Ramos (cell line): ENCODE data around the gene ILDR1.

ENCODE experiments used
- in situ Hi-C: fragments of 300-500 bp; cut with MboI; formaldehyde crosslinking; loops from one replicate; pipeline ENCODE4 v1.14.3; 2022; ENCODE audit warnings: low sequenced_read_pairs; ENCODE audit not compliant: unreplicated experiment

The ILDR1 gene

DNA sequence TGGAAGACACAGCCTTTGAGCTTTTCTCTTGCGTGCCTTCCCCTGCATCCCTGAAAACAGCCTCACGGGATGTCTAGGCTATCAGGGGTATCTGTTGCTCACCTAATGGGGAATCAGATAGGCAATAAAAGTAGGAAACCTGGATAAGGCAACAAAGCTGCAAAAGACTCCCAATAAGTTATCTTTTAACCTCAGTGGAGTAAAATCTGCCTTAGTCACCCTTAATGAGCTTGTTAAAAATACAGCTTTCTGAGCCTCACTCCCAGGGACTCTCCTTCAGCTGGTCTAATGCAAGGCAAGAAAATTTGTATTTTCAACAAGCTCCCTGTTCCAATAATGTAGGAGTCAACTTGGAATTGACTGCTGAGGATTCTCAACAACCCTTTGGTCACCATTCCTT lies 25.6 kb downstream of the ILDR1 start:
- in situ Hi-C loops = loop anchor here (10.0 kb wide), 1 partner anchor 452 kb away; the partner anchor contains the start of gene POLQ

DNA sequence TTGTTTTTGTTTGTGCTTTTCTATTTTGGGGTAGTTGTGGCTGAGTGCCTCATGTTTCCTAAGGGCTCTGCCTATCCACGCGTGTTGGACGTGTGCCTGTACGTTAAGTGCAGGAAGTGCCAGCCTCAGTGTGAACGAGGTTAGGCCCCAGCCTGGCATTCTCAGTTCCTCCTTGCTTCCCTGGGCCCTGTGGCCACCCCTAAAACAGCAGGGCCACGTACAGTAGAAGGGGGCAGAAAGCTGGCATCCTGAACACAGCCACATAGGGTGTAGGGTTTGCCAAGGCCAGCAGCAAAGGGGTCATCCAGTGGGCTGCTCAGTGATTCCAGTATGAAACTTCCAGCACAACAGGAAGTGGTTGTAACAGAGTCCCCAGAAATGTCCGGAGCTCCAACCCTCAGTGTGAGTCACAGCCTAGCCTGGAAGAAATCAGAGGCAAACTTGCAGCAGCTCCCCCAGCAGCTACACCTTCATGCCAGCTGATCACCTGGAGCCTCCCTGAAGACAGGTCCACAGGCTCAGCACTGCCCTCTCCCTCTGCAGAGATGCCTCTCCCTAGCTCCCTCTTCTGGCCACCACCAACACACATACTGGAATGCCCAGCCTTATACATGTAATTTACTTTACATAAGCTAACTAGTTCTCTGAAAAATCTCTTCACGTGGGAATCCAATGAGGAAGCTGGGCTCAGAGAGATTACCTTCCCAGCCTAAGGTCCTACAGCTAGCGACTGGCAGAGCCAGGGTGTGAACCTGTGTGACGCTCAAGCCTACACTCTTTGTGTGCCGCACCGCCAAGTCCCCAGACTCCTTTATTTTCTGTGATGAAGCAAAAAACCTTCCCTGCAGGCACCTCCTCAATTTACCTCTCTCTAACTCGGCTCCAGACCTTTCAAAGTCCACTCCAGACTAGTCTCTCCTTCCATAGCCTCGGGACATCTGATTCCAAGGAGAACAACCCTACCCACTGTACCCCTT lies 26.6 kb downstream of the ILDR1 start:
- in situ Hi-C loops = loop anchor here (10.0 kb wide), 1 partner anchor 451 kb away; the partner anchor contains the start of gene POLQ

DNA sequence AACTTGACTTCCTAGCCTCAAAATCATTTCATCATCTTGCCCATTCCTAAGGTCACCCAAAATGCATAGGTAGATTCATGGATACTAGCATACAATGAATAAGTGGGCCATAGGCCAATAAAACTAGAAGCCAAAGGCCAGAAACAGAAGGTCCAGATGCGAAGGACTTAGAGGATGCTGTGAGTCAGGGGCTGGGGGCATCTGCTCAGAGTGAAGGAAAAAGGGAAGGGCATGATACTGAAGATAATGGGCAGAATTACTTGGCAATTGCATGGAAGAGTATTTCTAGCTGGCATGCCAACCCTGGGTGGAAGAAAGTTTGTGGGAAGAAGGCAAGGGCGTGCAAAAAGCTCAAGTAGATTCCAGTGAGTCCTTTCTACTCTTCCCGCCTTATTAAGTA lies 27.5 kb downstream of the ILDR1 start:
- in situ Hi-C loops = loop anchor here (10.0 kb wide), 1 partner anchor 450 kb away; the partner anchor contains the start of gene POLQ

DNA sequence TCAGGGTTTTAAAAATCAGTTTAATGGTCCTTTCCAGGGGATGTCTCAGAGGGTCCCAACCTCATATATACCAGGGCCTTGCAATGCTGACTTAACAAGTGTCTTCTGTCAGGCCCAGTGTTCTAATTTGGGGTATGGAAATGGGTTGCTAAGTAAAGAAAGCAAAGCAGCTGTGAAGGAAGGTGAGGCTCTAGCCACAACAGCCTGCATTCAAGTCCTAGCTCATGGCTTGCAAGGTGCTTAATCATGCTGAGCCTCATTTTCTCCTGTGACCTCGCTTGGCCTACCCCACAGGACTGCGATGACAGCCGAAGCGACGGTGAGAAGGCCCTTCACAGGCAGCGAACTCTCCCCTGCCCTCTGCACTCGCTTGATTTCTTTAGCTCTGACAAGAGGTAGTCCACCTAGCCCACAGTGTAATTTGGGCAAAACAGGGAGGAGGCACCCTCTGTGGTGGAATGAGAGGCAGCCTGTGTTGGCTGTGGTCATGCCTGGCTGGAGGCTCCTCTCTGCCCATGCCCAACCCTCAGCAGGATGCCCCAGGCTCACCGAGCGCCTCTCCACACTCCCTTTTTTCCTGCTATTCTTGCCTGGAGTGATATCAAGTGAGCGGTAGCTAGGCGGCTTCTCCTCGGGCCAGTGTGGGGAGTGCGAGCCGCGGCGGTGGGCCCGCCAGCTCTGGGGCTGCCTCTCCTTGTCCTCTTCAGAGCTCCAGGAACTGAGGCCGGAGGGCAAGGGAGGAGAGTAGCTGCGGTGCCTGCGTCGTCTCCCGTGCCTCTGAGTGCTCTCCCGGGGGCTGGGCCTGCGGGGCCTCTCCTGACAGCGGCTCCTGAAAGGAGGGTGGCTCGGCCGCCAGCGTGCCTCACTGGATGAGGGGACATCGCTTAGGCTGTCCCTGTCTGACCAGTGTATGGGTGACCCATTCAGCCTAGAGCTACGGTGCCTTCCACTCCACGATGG lies 29.2 kb downstream of the ILDR1 start:
- in situ Hi-C loops = loop anchor here (10.0 kb wide), 1 partner anchor 448 kb away; the partner anchor contains the start of gene POLQ

DNA sequence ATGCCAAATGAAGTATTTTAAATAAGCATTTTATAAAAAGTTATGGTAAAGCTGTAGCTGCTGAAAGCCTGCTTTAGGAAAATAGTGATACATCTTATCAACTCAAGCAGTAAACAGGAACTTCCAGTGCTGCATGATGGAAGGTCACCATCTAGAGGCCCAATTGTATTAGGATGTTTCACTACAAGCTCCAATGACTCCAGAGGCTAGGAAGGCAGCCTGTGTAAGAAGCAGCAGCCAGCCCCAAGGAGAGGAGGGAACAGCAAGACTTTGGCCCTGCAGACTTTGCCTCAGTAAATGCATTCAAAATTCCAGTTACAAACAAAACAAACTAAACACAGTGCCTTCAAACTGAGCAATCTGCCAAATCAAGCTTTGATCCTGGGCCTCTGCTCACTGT lies 32.1 kb downstream of the ILDR1 start:
- in situ Hi-C loops = loop anchor here (10.0 kb wide), 1 partner anchor 445 kb away; the partner anchor contains the start of gene POLQ

DNA sequence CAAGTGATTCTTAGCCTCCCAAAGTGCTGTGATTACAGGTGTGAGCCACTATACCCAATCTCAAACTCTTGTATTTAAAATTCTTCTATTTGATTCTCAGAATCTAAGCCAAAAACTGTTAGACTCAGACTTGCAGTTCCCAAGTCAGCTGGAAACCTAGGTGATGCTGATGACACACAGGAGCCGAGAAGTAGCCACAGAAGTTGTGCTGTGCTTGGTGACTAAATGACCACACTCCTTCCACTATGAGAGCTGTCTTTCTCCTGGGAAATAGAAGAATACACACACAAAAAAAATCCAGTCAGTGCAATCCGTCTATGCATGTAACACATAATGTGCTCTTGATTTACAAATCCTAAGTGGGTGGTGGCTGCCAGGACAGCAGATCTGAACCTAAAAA lies 33.9 kb downstream of the ILDR1 start:
- in situ Hi-C loops = no loop called here

DNA sequence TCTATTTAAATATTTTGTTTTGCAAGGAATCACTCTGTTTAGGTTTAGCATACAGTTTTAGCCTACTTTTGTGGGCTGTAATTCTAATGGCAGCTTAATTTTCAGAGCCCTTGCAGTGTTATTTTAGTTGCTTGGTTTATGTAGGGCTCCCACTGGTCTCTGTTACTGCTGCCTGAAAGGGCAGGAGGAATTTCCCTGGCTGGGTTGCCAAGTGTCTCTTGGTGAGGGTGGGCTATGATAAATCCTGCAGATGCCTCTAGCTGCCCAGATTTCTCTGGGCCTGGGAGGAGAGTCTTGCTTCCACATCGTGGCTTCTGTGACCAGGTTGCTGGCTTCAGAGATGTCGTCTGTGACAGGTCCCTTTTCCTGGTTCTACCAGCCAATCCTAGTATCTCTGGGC lies 36.2 kb downstream of the ILDR1 start:
- in situ Hi-C loops = no loop called here

DNA sequence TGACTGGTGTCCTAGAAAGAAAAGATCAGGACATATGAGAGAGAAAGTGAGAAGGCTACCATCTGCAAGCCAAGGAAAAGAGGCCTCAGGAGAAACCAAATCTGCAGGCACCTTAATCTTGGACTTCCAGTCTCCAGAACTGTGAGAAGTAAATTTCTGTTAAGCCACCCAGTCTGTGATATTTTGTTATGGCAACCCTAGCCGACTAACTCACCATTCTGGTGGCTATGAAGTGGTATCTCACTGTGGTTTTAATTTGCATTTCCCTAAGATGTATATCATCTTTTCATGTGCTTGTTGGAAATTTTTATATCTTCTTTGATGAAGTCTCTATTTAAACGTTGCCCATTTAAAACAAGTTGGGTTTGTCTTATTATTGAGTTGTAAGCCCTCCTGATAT lies 40.6 kb downstream of the ILDR1 start:
- in situ Hi-C loops = no loop called here

DNA sequence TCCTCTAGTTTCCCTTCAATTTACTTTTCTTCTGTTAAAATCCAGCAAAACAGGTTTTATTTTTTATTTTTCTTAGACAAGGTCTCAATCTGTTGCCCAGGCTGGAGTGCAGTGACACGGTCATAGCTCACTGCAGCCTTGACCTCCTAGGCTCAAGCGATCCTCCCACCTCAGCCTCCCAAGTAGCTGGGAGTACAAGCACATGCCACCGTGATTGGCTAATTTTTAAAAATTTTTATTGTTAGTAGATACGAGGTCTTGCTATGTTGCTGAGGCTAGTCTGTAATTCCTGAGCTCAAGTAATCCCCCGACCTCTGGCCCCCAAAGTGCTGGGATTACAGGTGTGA lies 41.6 kb downstream of the ILDR1 start:
- in situ Hi-C loops = no loop called here

DNA sequence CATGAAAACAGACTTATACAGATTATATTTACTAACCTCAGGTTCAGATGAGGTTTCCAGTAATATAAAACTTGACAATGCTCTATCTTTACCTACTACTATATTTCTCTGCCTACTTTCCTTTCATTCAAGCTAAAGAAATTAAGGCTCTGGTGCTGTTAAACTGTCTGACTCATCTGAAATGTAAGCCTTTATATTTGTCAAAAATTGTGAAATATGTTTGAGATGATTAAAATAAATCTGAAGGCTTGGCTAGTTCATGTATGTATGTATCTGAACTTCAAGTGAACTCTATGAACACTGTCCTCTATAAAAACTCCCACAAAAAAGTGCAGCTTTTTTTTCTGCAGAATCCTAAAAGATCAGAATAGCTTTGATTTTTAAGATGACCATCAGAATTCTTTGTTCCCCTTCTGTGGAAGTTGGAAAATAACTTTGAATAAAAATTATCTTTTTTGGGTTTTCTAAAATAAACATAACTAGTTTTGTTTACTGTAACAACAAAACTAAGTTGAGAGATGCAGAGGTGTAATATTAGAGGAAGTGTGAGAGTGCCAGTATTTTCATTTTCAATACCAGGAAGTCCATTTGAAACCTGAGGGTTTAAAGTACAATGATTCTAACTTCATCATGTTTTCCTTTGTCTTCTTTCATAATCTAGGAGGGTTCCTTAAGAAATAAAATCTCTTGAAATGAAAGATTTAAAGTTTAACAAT lies 42.2 kb downstream of the ILDR1 start:
- in situ Hi-C loops = no loop called here

DNA sequence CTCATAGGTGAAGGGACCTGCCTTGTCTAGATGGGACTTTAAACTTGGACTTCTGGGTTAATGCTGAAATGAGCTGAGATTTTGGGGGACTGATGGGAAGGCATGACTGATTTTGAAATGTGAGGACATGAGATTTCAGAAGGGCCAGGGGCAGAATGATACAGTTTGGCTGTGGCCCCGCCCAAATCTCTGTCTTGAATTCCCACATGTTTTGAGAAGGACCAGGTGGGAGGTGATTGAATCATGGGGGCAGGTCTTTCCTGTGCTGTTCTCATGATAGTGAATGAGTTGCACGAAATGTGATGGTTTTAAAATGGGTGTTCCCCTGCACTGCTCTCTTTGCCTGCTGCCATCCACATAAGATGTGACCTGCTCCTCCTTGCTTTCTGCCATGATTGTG lies 42.8 kb downstream of the ILDR1 start:
- in situ Hi-C loops = no loop called here

DNA sequence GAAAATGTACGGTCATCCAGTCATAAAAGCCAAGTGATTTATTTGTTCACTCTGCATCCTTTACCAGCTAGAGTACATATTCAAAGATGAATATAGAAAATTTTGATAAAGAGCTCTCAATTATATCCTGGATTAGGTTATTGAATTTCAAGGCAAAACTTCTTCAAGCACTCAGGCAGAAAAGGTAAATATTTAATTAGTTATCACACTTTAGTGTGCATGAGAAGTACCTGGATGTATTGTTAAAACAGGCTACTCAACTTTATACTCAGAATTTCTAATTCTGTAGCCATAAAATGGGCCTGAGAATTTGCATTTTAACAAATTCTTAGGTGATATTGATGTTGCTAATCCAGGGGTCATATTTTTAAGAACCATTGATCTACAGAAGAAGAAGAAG lies 45.3 kb downstream of the ILDR1 start:
- in situ Hi-C loops = no loop called here

DNA sequence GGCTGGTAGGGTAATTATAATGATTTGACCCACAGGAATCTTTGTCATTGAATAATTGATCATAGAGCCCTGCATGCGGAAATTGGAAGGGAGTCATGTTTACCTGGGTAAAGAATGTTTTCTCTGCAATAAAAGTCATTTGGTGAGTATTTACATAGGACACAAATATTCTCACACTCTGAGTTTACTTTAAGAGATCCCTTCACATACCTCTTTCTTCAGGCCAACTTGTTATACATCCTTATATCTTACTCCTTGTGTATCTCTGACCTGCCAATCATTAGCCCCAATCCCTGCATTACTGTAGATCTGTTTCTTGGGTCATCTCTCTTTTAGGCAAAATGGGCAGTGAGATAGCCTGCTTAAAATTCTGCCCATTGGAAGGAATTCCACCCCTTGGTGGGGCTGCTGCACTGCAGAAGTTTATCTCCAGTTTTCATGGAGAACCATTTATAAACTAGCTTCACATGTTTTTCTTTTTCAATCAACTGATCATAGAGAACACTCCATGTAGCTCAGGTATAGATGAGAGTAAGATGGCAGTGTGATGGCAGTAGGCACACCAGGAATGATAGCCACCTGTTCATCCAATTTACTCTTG lies 46.2 kb downstream of the ILDR1 start:
- in situ Hi-C loops = no loop called here

DNA sequence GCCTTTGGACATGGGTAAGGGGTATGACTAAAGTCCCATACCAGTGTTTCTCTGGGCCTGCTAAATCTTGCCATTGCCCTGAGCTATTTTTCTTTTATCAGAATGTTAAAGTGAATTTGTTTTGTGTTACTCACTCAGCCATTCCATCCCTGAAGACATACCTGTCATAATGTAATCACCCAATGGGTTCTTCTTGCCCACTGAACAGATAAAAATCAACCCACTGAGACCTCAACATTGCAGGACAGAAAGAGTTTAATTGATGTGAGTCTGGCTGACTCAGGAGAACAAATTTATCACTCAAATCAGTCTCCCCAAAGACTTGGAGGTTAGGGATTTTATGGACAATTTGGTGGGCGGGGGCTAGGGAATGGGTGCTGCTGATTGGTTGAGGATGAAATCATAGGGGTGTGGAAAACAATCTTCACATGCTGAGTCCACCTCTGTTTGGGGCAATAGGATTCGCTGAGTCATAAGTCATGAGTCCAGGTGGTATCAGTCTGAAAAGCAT lies 47.4 kb downstream of the ILDR1 start:
- in situ Hi-C loops = no loop called here

DNA sequence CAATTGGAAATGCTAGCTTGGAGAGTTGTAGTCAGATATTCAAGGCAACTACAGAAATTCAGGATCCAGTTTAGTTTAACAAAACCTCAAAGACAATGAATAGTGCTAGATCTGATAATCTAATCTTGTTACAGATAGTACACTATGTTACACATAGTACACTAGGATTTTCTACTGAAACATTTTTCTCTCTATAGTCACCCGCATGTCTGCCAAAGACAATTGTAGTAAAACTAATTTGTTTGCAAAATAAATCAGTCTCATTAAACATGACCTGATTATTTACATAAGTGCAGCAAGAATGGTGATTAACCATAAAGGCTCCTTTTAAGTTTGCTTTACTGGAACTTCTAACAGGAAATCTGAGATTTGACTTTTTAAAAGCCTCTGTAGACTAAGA lies 52.0 kb downstream of the ILDR1 start:
- in situ Hi-C loops = no loop called here

DNA sequence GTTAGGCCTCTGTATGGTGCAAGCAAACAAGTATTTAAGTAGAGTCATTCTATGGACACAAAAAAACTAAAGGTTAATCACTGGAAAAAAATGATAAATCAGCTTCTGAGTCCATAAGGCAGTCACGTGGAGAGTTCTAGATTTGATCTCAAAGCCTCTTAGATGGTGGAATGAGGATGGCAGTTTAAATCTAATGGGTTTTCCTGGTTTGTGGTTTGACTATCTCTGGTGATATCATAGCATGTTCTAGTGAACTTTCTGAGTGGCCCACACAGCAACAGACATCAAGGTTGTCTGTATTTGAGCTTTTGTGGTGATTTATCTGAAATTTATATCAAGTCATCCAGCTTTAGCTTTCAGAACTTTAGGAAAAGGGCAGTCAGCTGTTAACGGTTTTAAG lies 52.4 kb downstream of the ILDR1 start:
- in situ Hi-C loops = no loop called here

DNA sequence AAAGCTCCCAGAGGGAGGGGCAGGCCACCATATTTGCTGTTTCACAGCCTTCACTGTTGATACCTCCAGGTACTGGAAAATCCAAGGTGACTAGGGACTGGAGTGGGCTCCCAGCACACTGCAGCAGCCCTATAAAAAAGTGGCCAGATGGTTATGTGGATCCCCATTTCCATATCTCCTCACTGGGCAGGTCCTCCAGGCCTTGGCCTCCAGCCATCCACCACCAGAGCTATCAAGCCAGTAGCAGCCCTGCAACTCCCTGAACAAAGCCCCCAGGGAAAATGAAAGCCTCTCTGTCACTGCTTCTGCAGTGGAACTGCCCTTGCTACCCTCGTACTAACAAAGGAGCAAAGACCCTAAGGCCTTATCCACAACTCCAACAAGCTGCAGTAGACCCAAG lies 58.4 kb downstream of the ILDR1 start:
- in situ Hi-C loops = no loop called here

DNA sequence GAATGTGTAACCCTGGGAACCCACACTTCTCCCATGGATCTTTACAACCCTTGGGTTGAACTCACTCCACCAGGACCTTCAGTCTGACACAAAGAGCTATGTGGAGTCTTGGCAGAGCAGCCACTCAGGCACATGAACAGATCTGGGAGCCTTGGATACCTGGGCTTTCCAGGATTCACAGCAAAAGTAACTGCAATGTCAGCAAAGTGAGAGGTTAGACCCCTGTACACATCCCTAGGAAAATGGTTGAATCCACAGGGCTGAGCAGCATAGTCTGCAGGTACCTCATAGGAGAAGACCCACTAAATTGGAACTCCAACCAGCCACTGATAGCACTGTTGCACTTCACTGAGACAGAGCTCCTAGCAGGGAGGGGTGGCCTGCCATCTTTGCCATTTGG lies 59.6 kb downstream of the ILDR1 start:
- in situ Hi-C loops = no loop called here

DNA sequence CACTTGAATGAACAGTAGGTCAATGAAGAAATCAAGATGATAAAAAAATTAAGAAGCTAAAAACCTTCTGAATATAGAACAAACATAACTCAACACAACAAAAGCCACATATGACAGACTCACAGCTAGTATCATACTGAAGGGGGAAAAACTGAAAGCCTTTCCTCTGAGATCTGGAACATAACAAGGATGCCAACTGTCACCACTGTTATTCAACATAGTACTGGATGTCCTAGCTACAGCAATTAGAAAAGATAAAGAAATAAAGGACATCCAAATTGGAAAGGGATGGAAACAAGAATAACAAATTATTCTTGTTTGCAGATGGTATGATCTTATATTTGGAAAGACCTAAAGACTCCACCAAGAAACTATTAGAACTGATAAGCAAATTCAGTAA lies 60.8 kb downstream of the ILDR1 start:
- in situ Hi-C loops = no loop called here

DNA sequence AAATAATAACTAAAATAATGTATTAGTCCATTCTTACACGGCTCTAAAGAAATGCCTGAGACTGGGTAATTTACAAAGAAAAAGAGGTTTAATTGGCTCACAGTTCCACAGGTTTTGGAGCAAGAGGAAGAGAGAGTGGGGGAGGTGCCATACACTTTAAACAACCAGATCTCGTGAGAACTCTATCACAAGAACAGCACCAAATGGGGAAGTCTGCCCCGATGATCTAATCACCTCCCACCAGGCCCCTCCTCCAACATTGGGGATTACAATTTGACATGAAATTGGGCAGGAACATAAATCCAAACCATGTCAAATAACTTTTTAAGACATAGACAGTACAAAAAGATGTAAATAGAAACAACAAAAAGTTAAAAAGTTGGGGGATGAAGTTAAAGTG lies 63.2 kb downstream of the ILDR1 start:
- in situ Hi-C loops = no loop called here
